GM12878 (cell line): ENCODE data around the gene GRIK1. TPM values are rescaled to one million over a fixed set of nuclear protein-coding genes. Genes with fewer than 3 reads are reported as not detected.

Source experiments
- ATAC-seq: fragments of 200-7000 bp; cut with Tn5 transposase; 3 replicates; pipeline ENCODE4 v1.9.1; 2020; ENCODE audit warnings: mild to moderate bottlenecking, moderate library complexity
- BruUV-seq: library from RNA; stranded (reverse); fragments of 400-500 nt; replicated peaks from 2 replicates; lab custom pipeline; 2021; lab: Mats Ljungman, UMichigan
- CTCF ChIA-PET: fragments of 300-600 bp; sonication (Branson Sonifier 250); formaldehyde crosslinking; extraction: SDS; loops from one replicate; lab custom pipeline; 2021; ENCODE audit warnings: inconsistent platforms; lab: Yijun Ruan, JAX
- POLR2A ChIA-PET: fragments of 350-600 bp; formaldehyde crosslinking; extraction: SDS; loops from one replicate; lab custom pipeline; 2021; ENCODE audit warnings: inconsistent platforms; lab: Charles Lee
- RAD21 ChIA-PET: fragments of 300-600 bp; sonication (Branson Sonifier 250); formaldehyde crosslinking; loops from one replicate; lab custom pipeline; 2023; ENCODE audit warnings: antibody characterized with exemption; ENCODE audit not compliant: unreplicated experiment; lab: Charles Lee
- SMC1A ChIA-PET: fragments of 300-600 bp; sonication (Branson Sonifier 250); formaldehyde crosslinking; loops from one replicate; lab custom pipeline; 2023; ENCODE audit not compliant: unreplicated experiment, uncharacterized antibody; lab: Charles Lee
- DNase-seq: peaks from one replicate; pipeline ENCODE4 v3.0.0-alpha.2; 2011; ENCODE audit warnings: low read depth, low spot score
- FAIRE-seq: peaks from 3 replicates; lab custom pipeline; 2011; peaks lifted over from hg19 to GRCh38; lab: Jason Lieb, UNC
- H2AFZ ChIP-seq: 2 replicates; pipeline ENCODE4 v1.6.0; 2011; ENCODE audit warnings: low read depth, low read length, control low read depth; ENCODE audit not compliant: control insufficient read depth
- H3K27ac ChIP-seq: 2 replicates; pipeline ENCODE4 v1.5.1; 2011; ENCODE audit warnings: control low read depth; ENCODE audit not compliant: control insufficient read depth, insufficient read depth
- H3K27me3 ChIP-seq, 2 experiments: replicated peaks in 1 of 2; 2 replicates each; pipeline versions ENCODE4 v1.6.0 to v1.6.1; 2011; ENCODE audit warnings: low read length in 1 of 2; ENCODE audit not compliant: control insufficient read depth in 2 of 2, insufficient read depth in 2 of 2
- H3K36me3 ChIP-seq, 2 experiments: 2 replicates each; pipeline ENCODE4 v1.5.1; 2011; ENCODE audit warnings: low read length in 1 of 2; ENCODE audit not compliant: control insufficient read depth in 2 of 2, insufficient read depth in 2 of 2
- H3K4me1 ChIP-seq: 2 replicates; pipeline ENCODE4 v1.6.1; 2011; ENCODE audit warnings: mild to moderate bottlenecking, low read length, moderate library complexity, mixed read lengths; ENCODE audit not compliant: control insufficient read depth, insufficient read depth
- H3K4me2 ChIP-seq: 2 replicates; pipeline ENCODE4 v1.6.0; 2011; ENCODE audit warnings: control low read depth; ENCODE audit not compliant: control insufficient read depth, insufficient read depth
- H3K4me3 ChIP-seq: fragments of 200-600 bp; sonication (generic); 2 replicates; pipeline ENCODE4 v1.5.1; 2016
- H3K79me2 ChIP-seq: 2 replicates; pipeline ENCODE4 v1.6.0; 2011; ENCODE audit warnings: low read length; ENCODE audit not compliant: control insufficient read depth, insufficient read depth
- H3K9ac ChIP-seq: 2 replicates; pipeline ENCODE4 v1.8.0; 2011; ENCODE audit warnings: low read length, control low read depth, mixed read lengths; ENCODE audit not compliant: control insufficient read depth, insufficient read depth
- H3K9me3 ChIP-seq: replicated peaks from 3 replicates; pipeline ENCODE4 v1.5.1; 2011; ENCODE audit warnings: mild to moderate bottlenecking, low read length; ENCODE audit not compliant: control insufficient read depth, insufficient read depth
- H4K20me1 ChIP-seq: 2 replicates; pipeline ENCODE4 v1.6.0; 2011; ENCODE audit not compliant: control insufficient read depth, insufficient read depth
- BRCA1 ChIP-seq: IDR thresholded peaks from 2 replicates; pipeline ENCODE4 v1.6.1; 2011; ENCODE audit warnings: low read depth, low read length, improper control_type of control experiment
- CBFB ChIP-seq: IDR thresholded peaks from 2 replicates; pipeline ENCODE4 v1.6.1; 2016; ENCODE audit warnings: antibody characterized with exemption, low read depth
- CREM ChIP-seq: IDR thresholded peaks from 2 replicates; pipeline ENCODE4 v1.6.1; 2014; ENCODE audit warnings: antibody characterized with exemption, low read depth
- DPF2 ChIP-seq: fragments of 450-650 bp; IDR thresholded peaks from 2 replicates; pipeline ENCODE4 v1.6.1; 2017; ENCODE audit warnings: mild to moderate bottlenecking
- EZH2 ChIP-seq: IDR thresholded peaks from 2 replicates; pipeline ENCODE4 v1.6.1; 2012; ENCODE audit warnings: low read depth, mild to moderate bottlenecking, control low read depth, inconsistent platforms, low read length, borderline replicate concordance; ENCODE audit not compliant: control insufficient read depth
- HDAC2 ChIP-seq: fragments of 200-600 bp; sonication (generic); IDR thresholded peaks from 2 replicates; pipeline ENCODE4 v1.6.1; 2017
- NBN ChIP-seq: fragments of 450-650 bp; IDR thresholded peaks from 2 replicates; pipeline ENCODE4 v1.6.1; 2016
- PKNOX1 ChIP-seq: fragments of 450-650 bp; IDR thresholded peaks from 2 replicates; pipeline ENCODE4 v1.6.1; 2016; ENCODE audit warnings: mild to moderate bottlenecking
- POLR2A ChIP-seq: IDR thresholded peaks from 2 replicates; pipeline ENCODE4 v1.6.1; 2011; ENCODE audit warnings: low read depth, mild to moderate bottlenecking, low read length
- POLR2AphosphoS5 ChIP-seq: IDR thresholded peaks from 2 replicates; pipeline ENCODE4 v1.6.1; 2011; ENCODE audit warnings: mild to moderate bottlenecking, low read length, inconsistent platforms
- SIX5 ChIP-seq: IDR thresholded peaks from 2 replicates; pipeline ENCODE4 v1.6.1; 2011; ENCODE audit warnings: mild to moderate bottlenecking, low read depth, low read length, moderate library complexity; ENCODE audit not compliant: severe bottlenecking
- SMAD1 ChIP-seq: fragments of 450-650 bp; IDR thresholded peaks from 2 replicates; pipeline ENCODE4 v1.6.1; 2018; ENCODE audit warnings: mild to moderate bottlenecking, low read depth; ENCODE audit not compliant: partially characterized antibody
- SMARCA5 ChIP-seq: fragments of 450-650 bp; IDR thresholded peaks from 2 replicates; pipeline ENCODE4 v1.6.1; 2017; ENCODE audit warnings: mild to moderate bottlenecking
- SREBF2 ChIP-seq: IDR thresholded peaks from 2 replicates; pipeline ENCODE4 v1.6.1; 2012; ENCODE audit warnings: mild to moderate bottlenecking, low read length
- ZBED1 ChIP-seq: IDR thresholded peaks from 2 replicates; pipeline ENCODE4 v1.6.1; 2016; ENCODE audit warnings: borderline replicate concordance
- ZBTB11 ChIP-seq: fragments of 450-650 bp; formaldehyde crosslinking; IDR thresholded peaks from 2 replicates; pipeline ENCODE4 v1.5.0; 2022; ENCODE audit warnings: mild to moderate bottlenecking, missing genetic modification characterization
- WGBS: methylation state at CpG from one replicate; pipeline ENCODE4 v1.1.6; 2016; ENCODE audit warnings: low lambda C conversion rate; ENCODE audit not compliant: insufficient replicate concordance, insufficient coverage; ENCODE audit errors: missing lambda C conversion rate; 5-methylcytosine and 5-hydroxymethylcytosine counted together
- in situ Hi-C: fragments of 300-500 bp; cut with MboI; formaldehyde crosslinking; loops from 9 replicates; pipeline ENCODE4 v1.14.3; 2018; ENCODE audit warnings: mixed read lengths
- intact Hi-C: fragments of 100-400 bp; cut with micrococcal nuclease; formaldehyde crosslinking; loops from one replicate; pipeline ENCODE4 v1.14.2; 2022; ENCODE audit not compliant: unreplicated experiment
- polyA plus RNA-seq, 11 experiments: library from polyadenylated mRNA; depleted of rRNA in 4 of 11; unstranded in 6 of 11; stranded (reverse) in 5 of 11; fragments of >200 nt; fragmentation: Nextera tagmentation in 4 of 11; fragmentation: Illumina TruSeq in 1 of 11; extraction: Ambion mirVana in 4 of 11; extraction: Trizol in 1 of 11; gene quantifications; 1 replicate in 1 of 11; 2 replicates in 10 of 11; pipeline versions ENCODE4 v1.2.1 to v1.2.3, GENCODE V29; 2011 to 2016; ENCODE audit warnings: inconsistent platforms in 2 of 11, missing spikeins in 2 of 11, low read depth in 1 of 11
- total RNA-seq, 4 experiments: library from RNA; depleted of rRNA in 3 of 4; stranded (reverse); fragments of >200 nt in 3 of 4; fragmentation: Illumina TruSeq in 1 of 4; extraction: Trizol in 1 of 4; gene quantifications; 2 replicates each; pipeline versions ENCODE4 v1.2.1 to v1.2.3, GENCODE V29; 2013 to 2021

The GRIK1 gene
- total and polyA plus RNA-seq, 10 of the 15 experiments (the other 5 are each of a cell fraction or from before 2014, with no cell fraction given): 0.05 to 0.13 (median 0.09) TPM; not detected in 7

GRCh38 chr21:29789393-29789792, 150.4 kb downstream of the GRIK1 start:
- ChIA-PET POLR2A (no interaction called here), RAD21 (no interaction called here), CTCF (no interaction called here), SMC1A (no interaction called here)
- Histone ChIP-seq H2AFZ (no peak overlapping the region), H3K36me3 (no peaks in the 10 kb centered on the region), H3K27ac (no peak overlapping the region), H3K9me3 (no peaks in the 10 kb centered on the region), H4K20me1 (no peaks in the 10 kb centered on the region), H3K79me2 (no peaks in the 10 kb centered on the region), H3K27me3 (no peaks in the 10 kb centered on the region), H3K4me2 (no peak overlapping the region), H3K9ac (no peak overlapping the region), H3K4me1 (no peaks in the 10 kb centered on the region), H3K4me3 (no peak overlapping the region)
- FAIRE-seq: no peak
- no peak for ATAC-seq
- WGBS: 47% methylated on average over 3 of the region's 3 CpGs
- TF ChIP-seq SIX5: no peak
- no peak for TF ChIP-seq ZBED1
- no peak for TF ChIP-seq ZBTB11 (CRISPR knock-in tag)
- TF ChIP-seq HDAC2: no peak
- TF ChIP-seq DPF2: no peak
- no peak for TF ChIP-seq CREM
- TF ChIP-seq POLR2AphosphoS5: no peak
- no peak for TF ChIP-seq PKNOX1
- no peak for TF ChIP-seq EZH2
- no peak for TF ChIP-seq CBFB
- TF ChIP-seq SMAD1: no peak
- TF ChIP-seq NBN: no peak
- TF ChIP-seq BRCA1: no peak
- TF ChIP-seq SREBF2: no peak
- no peak for TF ChIP-seq POLR2A
- no peak for TF ChIP-seq SMARCA5
- BruUV-seq: no TSS peak
- no peak for DNase-seq
- in situ Hi-C loops: no loop called here
- intact Hi-C loops: no loop called here
